Heart left ventricle (tissue), 13 donors: Measurements from ENCODE around the gene MSI2.

Experiments
- CTCF ChIP-seq, 12 donors: fragments of 200-600 bp; sonication (generic) in 4 of 12; IDR thresholded peaks; one replicate each; pipeline versions ENCODE4 v1.5.0 to v1.8.0; 2018 to 2022; ENCODE audit warnings: antibody characterized with exemption in 12 of 12, mild to moderate bottlenecking in 5 of 12
- POLR2A ChIP-seq, 2 donors: fragments of 450-650 bp; IDR thresholded peaks; one replicate each; pipeline ENCODE4 v1.6.1; 2017; ENCODE audit warnings: antibody characterized with exemption in 2 of 2, mild to moderate bottlenecking in 2 of 2, moderate library complexity in 2 of 2
- donor health status: ischemic (EF 13 %, LVEDD 7.1; RV severe dilation, severe dysfunction).
- donor health status: DM: no; HTN: yes; CAD: no.
- donor health status: DM: no; HTN: no; CAD: no.
- donor health status: ischemic (EF 25% LVEDD 6.9; RV normal size, moderate dysfunction).
- donor health status: ischemic (EF 25% LVEDD 5.7; RV mildly dilated, moderate dysfunction).
- donor health status: ischemic (EF 35%, LVEDD 5.7; RV mildly dilated, moderate dysfunction).
- donor health status: nonischemic (EF 11% LVEDD 7.7; RV severe dilation, severe dysfunction).
- donor health status: DM: yes; HTN: yes; CAD: no.
- donor health status: PGD.
- donor health status: ischemic (EF 29% LVEDD 5.4; RV normal size, mild dysfunction).
- donor health status: nonischemic (EF 23%, LVEDD 6.1; RV moderate dilation, normal function).

DNA sequence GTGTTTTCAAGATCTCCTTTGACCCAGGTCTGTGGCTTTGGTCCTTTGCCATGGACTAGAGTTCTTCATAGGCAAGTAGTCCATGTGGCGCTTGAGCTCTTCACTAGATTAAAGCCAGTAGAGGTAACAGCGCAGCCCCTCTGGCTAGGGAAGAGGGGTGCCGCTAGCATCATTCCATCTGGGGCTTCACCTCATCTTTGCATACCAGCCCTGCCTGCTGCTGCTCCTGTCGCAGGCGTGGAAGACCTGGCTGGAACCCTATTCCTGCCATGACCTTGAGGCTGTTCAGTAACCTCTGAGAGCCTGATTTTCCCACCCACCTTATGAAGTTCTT lies 198.4 kb downstream of the MSI2 start:
- TF ChIP-seq CTCF (IDR thresholded peaks at IDR 0.05) (no peak), POLR2A (IDR thresholded peaks at IDR 0.05) (no peak)
